ENCODE results near the gene TLL1. TPM values are rescaled to one million over a fixed set of nuclear protein-coding genes. Genes with fewer than 3 reads are reported as not detected.
A peak's percentile ranks its signal among the peaks of the same experiment; 100 is the strongest.

TLL1 gene
- total and polyA plus RNA-seq, 4 donors: 1.2 to 6.9 (median 3.2) TPM

GRCh38 chr4:166088576-166088975, 215.5 kb downstream of the TLL1 start:
- H3K9me3 ChIP-seq (ENCODE audit: control insufficient read depth, insufficient read depth, low read length): no peaks in the 10 kb centered on the region
- no peak for DNase-seq (ENCODE audit: low read depth in 4 of 6, low spot score in 6 of 6)
- H3K4me1 ChIP-seq (ENCODE audit: control insufficient read depth, insufficient read depth, low read length): no peaks in the 10 kb centered on the region
- no peaks in the 10 kb centered on the region for H3K36me3 ChIP-seq (ENCODE audit: control insufficient read depth, insufficient read depth, low read length)
- H3K4me3 ChIP-seq (ENCODE audit: low read depth, low read length): no peak overlapping the region
- H3K27me3 ChIP-seq (ENCODE audit: control insufficient read depth, insufficient read depth, low read length): no peaks in the 10 kb centered on the region
- 40% methylated on average over 3 of the region's 4 CpGs for WGBS (ENCODE audit: insufficient coverage)
- no peak overlapping the region for H3K27ac ChIP-seq (ENCODE audit: low read depth, low read length)

- 67% methylated on average over 1 of the region's 3 CpGs for WGBS (ENCODE audit: insufficient coverage)
- Histone ChIP-seq H3K4me1 (ENCODE audit: control insufficient read depth, insufficient read depth, low read length) (no peaks in the 10 kb centered on the region), H3K27ac (ENCODE audit: low read depth, low read length) (no peak overlapping the region), H3K9me3 (ENCODE audit: control insufficient read depth, insufficient read depth, low read length) (no peaks in the 10 kb centered on the region), H3K27me3 (ENCODE audit: control insufficient read depth, insufficient read depth, low read length) (no peaks in the 10 kb centered on the region), H3K4me3 (ENCODE audit: low read depth, low read length) (no peak overlapping the region), H3K36me3 (ENCODE audit: control insufficient read depth, insufficient read depth, low read length) (no peaks in the 10 kb centered on the region)
- peak in 2 of 6 donors; percentile 5 to 15 for DNase-seq (ENCODE audit: low read depth in 4 of 6, low spot score in 6 of 6)
These were observed 218.1 kb downstream of the TLL1 start for GRCh38 chr4:166091146-166091545.

- Histone ChIP-seq H3K36me3 (ENCODE audit: control insufficient read depth, insufficient read depth, low read length) (no peaks in the 10 kb centered on the region), H3K27me3 (ENCODE audit: control insufficient read depth, insufficient read depth, low read length) (no peaks in the 10 kb centered on the region), H3K4me3 (ENCODE audit: low read depth, low read length) (no peak overlapping the region), H3K9me3 (ENCODE audit: control insufficient read depth, insufficient read depth, low read length) (no peaks in the 10 kb centered on the region), H3K4me1 (ENCODE audit: control insufficient read depth, insufficient read depth, low read length) (no peaks in the 10 kb centered on the region), H3K27ac (ENCODE audit: low read depth, low read length) (no peak overlapping the region)
- peak; percentile 12 to 90 (median 30) for DNase-seq (ENCODE audit: low read depth in 4 of 6, low spot score in 6 of 6)
- WGBS (ENCODE audit: insufficient coverage): no CpG with 5 or more reads among the region's 2 CpGs
These were observed 219.0 kb downstream of the TLL1 start for GRCh38 chr4:166091912-166092510.

GRCh38 chr4:166092797-166093290, 219.8 kb downstream of the TLL1 start:
- WGBS (ENCODE audit: insufficient coverage): no CpG with 5 or more reads among the region's 7 CpGs
- DNase-seq (ENCODE audit: low read depth in 4 of 6, low spot score in 6 of 6): no peak
- Histone ChIP-seq H3K4me1 (ENCODE audit: control insufficient read depth, insufficient read depth, low read length) (no peaks in the 10 kb centered on the region), H3K9me3 (ENCODE audit: control insufficient read depth, insufficient read depth, low read length) (no peaks in the 10 kb centered on the region), H3K36me3 (ENCODE audit: control insufficient read depth, insufficient read depth, low read length) (no peaks in the 10 kb centered on the region), H3K4me3 (ENCODE audit: low read depth, low read length) (no peak overlapping the region), H3K27me3 (ENCODE audit: control insufficient read depth, insufficient read depth, low read length) (no peaks in the 10 kb centered on the region), H3K27ac (ENCODE audit: low read depth, low read length) (no peak overlapping the region)

- Histone ChIP-seq H3K27ac (ENCODE audit: low read depth, low read length) (no peak overlapping the region), H3K4me1 (ENCODE audit: control insufficient read depth, insufficient read depth, low read length) (no peaks in the 10 kb centered on the region), H3K9me3 (ENCODE audit: control insufficient read depth, insufficient read depth, low read length) (no peaks in the 10 kb centered on the region), H3K27me3 (ENCODE audit: control insufficient read depth, insufficient read depth, low read length) (no peaks in the 10 kb centered on the region), H3K4me3 (ENCODE audit: low read depth, low read length) (no peak overlapping the region), H3K36me3 (ENCODE audit: control insufficient read depth, insufficient read depth, low read length) (no peaks in the 10 kb centered on the region)
- no peak for DNase-seq (ENCODE audit: low read depth in 4 of 6, low spot score in 6 of 6)
- 88% methylated on average over 1 of the region's 2 CpGs for WGBS (ENCODE audit: insufficient coverage)
These were observed 231.6 kb downstream of the TLL1 start for GRCh38 chr4:166104623-166105022.

GRCh38 chr4:166121897-166122296, 248.9 kb downstream of the TLL1 start:
- H3K27ac ChIP-seq (ENCODE audit: low read depth, low read length): no peak overlapping the region

GRCh38 chr4:166123546-166123945, 250.5 kb downstream of the TLL1 start:
- H3K4me3 ChIP-seq (ENCODE audit: low read depth, low read length): no peak overlapping the region
- H3K9me3 ChIP-seq (ENCODE audit: control insufficient read depth, insufficient read depth, low read length): no peaks in the 10 kb centered on the region
- no peaks in the 10 kb centered on the region for H3K27me3 ChIP-seq (ENCODE audit: control insufficient read depth, insufficient read depth, low read length)
- no peaks in the 10 kb centered on the region for H3K36me3 ChIP-seq (ENCODE audit: control insufficient read depth, insufficient read depth, low read length)
- H3K27ac ChIP-seq (ENCODE audit: low read depth, low read length): no peak overlapping the region
- DNase-seq (ENCODE audit: low read depth in 4 of 6, low spot score in 6 of 6): peak in 2 of 6 donors; percentile 13 to 77
- no peaks in the 10 kb centered on the region for H3K4me1 ChIP-seq (ENCODE audit: control insufficient read depth, insufficient read depth, low read length)

More at GRCh38 chr4:166121897-166122296, 248.9 kb downstream of the TLL1 start:
- Histone ChIP-seq H3K4me1 (ENCODE audit: control insufficient read depth, insufficient read depth, low read length) (no peaks in the 10 kb centered on the region), H3K9me3 (ENCODE audit: control insufficient read depth, insufficient read depth, low read length) (no peaks in the 10 kb centered on the region), H3K27me3 (ENCODE audit: control insufficient read depth, insufficient read depth, low read length) (no peaks in the 10 kb centered on the region), H3K36me3 (ENCODE audit: control insufficient read depth, insufficient read depth, low read length) (no peaks in the 10 kb centered on the region), H3K4me3 (ENCODE audit: low read depth, low read length) (no peak overlapping the region)
- no CpG with 5 or more reads among the region's 3 CpGs for WGBS (ENCODE audit: insufficient coverage)
- DNase-seq (ENCODE audit: low read depth in 4 of 6, low spot score in 6 of 6): no peak

- Histone ChIP-seq H3K27me3 (ENCODE audit: control insufficient read depth, insufficient read depth, low read length) (no peaks in the 10 kb centered on the region), H3K27ac (ENCODE audit: low read depth, low read length) (no peak overlapping the region), H3K9me3 (ENCODE audit: control insufficient read depth, insufficient read depth, low read length) (peaks cover 1% of the 10 kb centered on the region), H3K4me3 (ENCODE audit: low read depth, low read length) (no peak overlapping the region), H3K4me1 (ENCODE audit: control insufficient read depth, insufficient read depth, low read length) (no peaks in the 10 kb centered on the region), H3K36me3 (ENCODE audit: control insufficient read depth, insufficient read depth, low read length) (no peaks in the 10 kb centered on the region)
- WGBS (ENCODE audit: insufficient coverage): no CpG with 5 or more reads among the region's 1 CpG
- peak in 1 of 6 donors; percentile 13 for DNase-seq (ENCODE audit: low read depth in 4 of 6, low spot score in 6 of 6)
These were observed 255.4 kb downstream of the TLL1 start for GRCh38 chr4:166128403-166128802.

GRCh38 chr4:166134285-166134684, 261.2 kb downstream of the TLL1 start:
- Histone ChIP-seq H3K27me3 (ENCODE audit: control insufficient read depth, insufficient read depth, low read length) (no peaks in the 10 kb centered on the region), H3K4me3 (ENCODE audit: low read depth, low read length) (no peak overlapping the region), H3K27ac (ENCODE audit: low read depth, low read length) (no peak overlapping the region), H3K4me1 (ENCODE audit: control insufficient read depth, insufficient read depth, low read length) (no peaks in the 10 kb centered on the region), H3K9me3 (ENCODE audit: control insufficient read depth, insufficient read depth, low read length) (peaks cover 1% of the 10 kb centered on the region), H3K36me3 (ENCODE audit: control insufficient read depth, insufficient read depth, low read length) (no peaks in the 10 kb centered on the region)
- no peak for DNase-seq (ENCODE audit: low read depth in 4 of 6, low spot score in 6 of 6)
- WGBS (ENCODE audit: insufficient coverage): 78% methylated on average over 5 of the region's 6 CpGs

GRCh38 chr4:166140951-166141350, 267.9 kb downstream of the TLL1 start:
- H3K9me3 ChIP-seq (ENCODE audit: control insufficient read depth, insufficient read depth, low read length): no peaks in the 10 kb centered on the region
- H3K4me3 ChIP-seq (ENCODE audit: low read depth, low read length): no peak overlapping the region
- no peaks in the 10 kb centered on the region for H3K36me3 ChIP-seq (ENCODE audit: control insufficient read depth, insufficient read depth, low read length)
- no peaks in the 10 kb centered on the region for H3K4me1 ChIP-seq (ENCODE audit: control insufficient read depth, insufficient read depth, low read length)
- no peak overlapping the region for H3K27ac ChIP-seq (ENCODE audit: low read depth, low read length)
- WGBS (ENCODE audit: insufficient coverage): 93% methylated on average over 6 of the region's 6 CpGs
- H3K27me3 ChIP-seq (ENCODE audit: control insufficient read depth, insufficient read depth, low read length): no peaks in the 10 kb centered on the region
- DNase-seq (ENCODE audit: low read depth in 4 of 6, low spot score in 6 of 6): no peak
